ENCODE data around the gene CTAG1B.
"Not testable (repeated sequence)": the region's sequence is repeated elsewhere in the genome, so short reads cannot be mapped to it uniquely, and the experiment has no call there.

Gene CTAG1B

GRCh38 chrX:154619182-154619581 lies at the start of gene CTAG1B:
Gene CTAG1B, minus strand, starts transcription at chrX:154619282. Its CDS starts 64 bp downstream, at chrX:154619218.
- not testable (repeated sequence) for H3K36me3 Mint-ChIP-seq (ENCODE audit: low read depth); H3K27ac Mint-ChIP-seq; H3K4me3 Mint-ChIP-seq; H3K4me1 Mint-ChIP-seq; H3K9me3 Mint-ChIP-seq; H3K27me3 Mint-ChIP-seq (ENCODE audit: low read depth)

GRCh38 chrX:154661899-154662298 lies 42.8 kb upstream of the CTAG1B start:
- Mint-ChIP-seq H3K4me1 (no peaks in the 10 kb centered on the region), H3K27me3 (ENCODE audit: low read depth) (no peaks in the 10 kb centered on the region)
- TF ChIP-seq CTCF (IDR thresholded peaks at IDR 0.05; ENCODE audit: unreplicated experiment in 3 of 3) = no peak

GRCh38 chrX:154661170-154661569 lies 42.1 kb upstream of the CTAG1B start:
- Mint-ChIP-seq H3K36me3 (ENCODE audit: low read depth) (no peaks in the 10 kb centered on the region), H3K9me3 (peaks cover 40% of the 10 kb centered on the region), H3K4me3 (no peak overlapping the region), H3K27me3 (ENCODE audit: low read depth) (no peaks in the 10 kb centered on the region), H3K27ac (no peak overlapping the region), H3K4me1 (no peaks in the 10 kb centered on the region)
- no peak for TF ChIP-seq CTCF (IDR thresholded peaks at IDR 0.05; ENCODE audit: unreplicated experiment in 3 of 3)

More at GRCh38 chrX:154661899-154662298, 42.8 kb upstream of the CTAG1B start:
- Mint-ChIP-seq H3K36me3 (ENCODE audit: low read depth) (no peaks in the 10 kb centered on the region), H3K4me3 (no peak overlapping the region), H3K9me3 (peaks cover 42% of the 10 kb centered on the region), H3K27ac (no peak overlapping the region)

GRCh38 chrX:154660541-154660940 lies 41.5 kb upstream of the CTAG1B start:
- no peaks in the 10 kb centered on the region for H3K4me1 Mint-ChIP-seq
- no peaks in the 10 kb centered on the region for H3K27me3 Mint-ChIP-seq (ENCODE audit: low read depth)
- no peak for TF ChIP-seq CTCF (IDR thresholded peaks at IDR 0.05; ENCODE audit: unreplicated experiment in 3 of 3)
- H3K27ac Mint-ChIP-seq = no peak overlapping the region
- no peak overlapping the region for H3K4me3 Mint-ChIP-seq
- peaks cover 37% of the 10 kb centered on the region for H3K9me3 Mint-ChIP-seq
- H3K36me3 Mint-ChIP-seq (ENCODE audit: low read depth) = no peaks in the 10 kb centered on the region

- no peak for TF ChIP-seq CTCF (IDR thresholded peaks at IDR 0.05; ENCODE audit: unreplicated experiment in 3 of 3)
- Mint-ChIP-seq H3K9me3 (peaks cover 43% of the 10 kb centered on the region), H3K4me1 (no peaks in the 10 kb centered on the region), H3K27ac (no peak overlapping the region), H3K36me3 (ENCODE audit: low read depth) (no peaks in the 10 kb centered on the region), H3K4me3 (no peak overlapping the region), H3K27me3 (ENCODE audit: low read depth) (no peaks in the 10 kb centered on the region)
Observed at GRCh38 chrX:154658957-154659356, 39.9 kb upstream of the CTAG1B start.

GRCh38 chrX:154658187-154658586 lies 39.1 kb upstream of the CTAG1B start:
- Mint-ChIP-seq H3K4me1 (no peaks in the 10 kb centered on the region), H3K4me3 (no peak overlapping the region), H3K27me3 (ENCODE audit: low read depth) (no peaks in the 10 kb centered on the region), H3K9me3 (peaks cover 37% of the 10 kb centered on the region), H3K36me3 (ENCODE audit: low read depth) (no peaks in the 10 kb centered on the region), H3K27ac (no peak overlapping the region)
- no peak for TF ChIP-seq CTCF (IDR thresholded peaks at IDR 0.05; ENCODE audit: unreplicated experiment in 3 of 3)
